ENCODE data around the gene ADAMTS20. TPM values are rescaled to one million over a fixed set of nuclear protein-coding genes. Genes with fewer than 3 reads are reported as not detected.

The ADAMTS20 gene
- total RNA-seq, 1 experiment from 2014 or later, result 2.7 TPM

DNA sequence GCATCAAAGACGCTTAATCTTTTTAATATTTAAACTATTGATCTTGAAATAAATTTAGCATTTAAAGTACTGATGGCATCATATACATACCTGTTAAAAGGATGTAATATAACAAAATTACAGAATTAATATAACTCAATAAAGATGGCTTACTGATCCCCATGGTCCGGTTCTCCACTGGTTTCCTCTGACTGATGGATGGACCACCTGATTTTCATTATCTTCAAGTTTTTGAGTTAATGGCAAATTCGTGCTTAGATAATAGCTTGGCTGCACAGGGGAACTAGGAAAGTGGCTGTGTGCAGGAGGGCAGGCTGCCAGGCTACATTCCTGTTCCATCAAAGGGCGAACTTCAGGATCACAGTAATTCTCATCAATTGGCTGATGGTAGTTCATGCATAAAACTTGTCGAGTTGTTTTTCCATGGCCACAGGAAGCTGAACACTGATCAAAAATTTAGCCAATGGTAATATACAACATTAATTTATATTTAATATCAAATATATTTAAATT lies 123.9 kb downstream of the ADAMTS20 start:
- Histone ChIP-seq H3K9me3 (ENCODE audit: control insufficient read depth, low read depth, low read length) (no peaks in the 10 kb centered on the region), H2AFZ (ENCODE audit: low read length) (no peak overlapping the region), H2AK5ac (ENCODE audit: insufficient read length, low read length) (no peak overlapping the region), H2BK15ac (ENCODE audit: low read depth, low read length) (no peak overlapping the region), H3K23me2 (ENCODE audit: insufficient read length, low read depth, low read length, poor library complexity, severe bottlenecking) (no peaks in the 10 kb centered on the region), H4K91ac (ENCODE audit: insufficient read length, low read depth, low read length) (no peak overlapping the region), H2BK5ac (ENCODE audit: insufficient read length, low read length) (no peak overlapping the region), H3K9ac (ENCODE audit: extremely low read depth, insufficient read length, low read length) (no peak overlapping the region), H3K18ac (ENCODE audit: insufficient read length, low read depth, low read length) (no peak overlapping the region), H3K79me2 (ENCODE audit: insufficient read depth, low read length) (no peaks in the 10 kb centered on the region), H3K4ac (ENCODE audit: low read depth, low read length) (no peak overlapping the region), H3K14ac (ENCODE audit: insufficient read depth, low read length) (no peak overlapping the region), H4K20me1 (ENCODE audit: control insufficient read depth, insufficient read depth, insufficient read length) (no peaks in the 10 kb centered on the region), H3K27me3 (ENCODE audit: insufficient read depth, low read length) (no peaks in the 10 kb centered on the region), H4K8ac (replicated peaks; ENCODE audit: insufficient read length, low read depth, low read length) (no peak overlapping the region), H3K27ac (ENCODE audit: insufficient read length, low read depth, low read length) (no peak overlapping the region), H3K56ac (ENCODE audit: insufficient read length, low read depth, low read length) (no peak overlapping the region), H3K23ac (ENCODE audit: insufficient read length, low read depth, low read length) (no peak overlapping the region), H3K79me1 (ENCODE audit: insufficient read depth, low read depth, low read length, poor library complexity, severe bottlenecking) (no peaks in the 10 kb centered on the region), H2BK12ac (ENCODE audit: insufficient read length, low read depth, low read length) (no peak overlapping the region), H2BK20ac (ENCODE audit: low read depth, low read length, poor library complexity, severe bottlenecking) (no peak overlapping the region), H2BK120ac (ENCODE audit: low read depth, low read length, poor library complexity, severe bottlenecking) (no peak overlapping the region), H4K5ac (ENCODE audit: insufficient read length, low read depth, low read length) (no peak overlapping the region), H3K4me2 (ENCODE audit: insufficient read depth, insufficient read length, low read length) (no peak overlapping the region), H3T11ph (ENCODE audit: low read length) (no peak overlapping the region), H3K4me1 (ENCODE audit: insufficient read depth, low read length) (no peaks in the 10 kb centered on the region)
- Mint-ChIP-seq H3K4me1 (no peaks in the 10 kb centered on the region), H3K27ac (no peak overlapping the region), H3K36me3 (ENCODE audit: insufficient read depth in 1 of 3, low read depth in 3 of 3) (peaks cover 2 to 20% (median 7%) of the 10 kb centered on the region in 3 experiments), H3K4me3 (no peak overlapping the region), H3K9me3 (no peaks in the 10 kb centered on the region), H3K27me3 (ENCODE audit: low read depth) (no peaks in the 10 kb centered on the region)
- no CpG with 5 or more reads among the region's 5 CpGs for WGBS (ENCODE audit: extremely low coverage, insufficient read length, low lambda C conversion rate)
- TF ChIP-seq, protein P1, sequence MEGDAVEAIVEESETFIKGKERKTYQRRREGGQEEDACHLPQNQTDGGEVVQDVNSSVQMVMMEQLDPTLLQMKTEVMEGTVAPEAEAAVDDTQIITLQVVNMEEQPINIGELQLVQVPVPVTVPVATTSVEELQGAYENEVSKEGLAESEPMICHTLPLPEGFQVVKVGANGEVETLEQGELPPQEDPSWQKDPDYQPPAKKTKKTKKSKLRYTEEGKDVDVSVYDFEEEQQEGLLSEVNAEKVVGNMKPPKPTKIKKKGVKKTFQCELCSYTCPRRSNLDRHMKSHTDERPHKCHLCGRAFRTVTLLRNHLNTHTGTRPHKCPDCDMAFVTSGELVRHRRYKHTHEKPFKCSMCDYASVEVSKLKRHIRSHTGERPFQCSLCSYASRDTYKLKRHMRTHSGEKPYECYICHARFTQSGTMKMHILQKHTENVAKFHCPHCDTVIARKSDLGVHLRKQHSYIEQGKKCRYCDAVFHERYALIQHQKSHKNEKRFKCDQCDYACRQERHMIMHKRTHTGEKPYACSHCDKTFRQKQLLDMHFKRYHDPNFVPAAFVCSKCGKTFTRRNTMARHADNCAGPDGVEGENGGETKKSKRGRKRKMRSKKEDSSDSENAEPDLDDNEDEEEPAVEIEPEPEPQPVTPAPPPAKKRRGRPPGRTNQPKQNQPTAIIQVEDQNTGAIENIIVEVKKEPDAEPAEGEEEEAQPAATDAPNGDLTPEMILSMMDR (conservative IDR thresholded peaks at IDR 0.05), result no peak
- DNase-seq, result no peak
